Activated CD4-positive, alpha-beta T cell treated with anti-CD3 and anti-CD28 coated beads, Interleukin-2, amount 50 U/mL, for 48 hours (primary cell): Measurements from ENCODE around the gene SH2D3C.

Experiments used
- DNase-seq, 2 experiments: peaks; one replicate each; pipeline ENCODE4 v3.0.0-alpha.2; 2020

The SH2D3C gene

GRCh38 chr9:127739614-127740330 lies 38.7 kb downstream of the SH2D3C start:
- no peak for DNase-seq

- DNase-seq, result no peak
Measured at GRCh38 chr9:127738666-127739065, 39.8 kb downstream of the SH2D3C start.

- DNase-seq, result no peak
Measured at GRCh38 chr9:127735530-127736185, 42.8 kb downstream of the SH2D3C start.

GRCh38 chr9:127734747-127735529 lies 43.5 kb downstream of the SH2D3C start, which contains the start of gene TOR2A:
TSS of gene TOR2A (minus strand) at chr9:127735294. CDS start at chr9:127735270, 24 bp downstream.
- DNase-seq, result peak; percentile 99

- no peak for DNase-seq
Measured at GRCh38 chr9:127734247-127734746, 44.2 kb downstream of the SH2D3C start.

- no peak for DNase-seq
Measured at GRCh38 chr9:127733614-127734013, 44.9 kb downstream of the SH2D3C start.

GRCh38 chr9:127732444-127732843 lies 46.0 kb downstream of the SH2D3C start:
- DNase-seq, result no peak

- DNase-seq, result no peak
Measured at GRCh38 chr9:127731938-127732337, 46.5 kb downstream of the SH2D3C start.

- no peak for DNase-seq
Measured at GRCh38 chr9:127730799-127731410, 47.6 kb downstream of the SH2D3C start.

GRCh38 chr9:127730262-127730661 lies 48.2 kb downstream of the SH2D3C start:
- DNase-seq, result no peak

- DNase-seq, result no peak
Measured at GRCh38 chr9:127729522-127730256, 48.8 kb downstream of the SH2D3C start.

GRCh38 chr9:127728808-127729207 lies 49.7 kb downstream of the SH2D3C start:
- DNase-seq, result no peak

GRCh38 chr9:127726871-127727270 lies 51.6 kb downstream of the SH2D3C start:
- DNase-seq, result no peak

GRCh38 chr9:127724012-127724411 lies 54.5 kb downstream of the SH2D3C start:
- DNase-seq, result no peak

- no peak for DNase-seq
Measured at GRCh38 chr9:127723444-127723843, 55.0 kb downstream of the SH2D3C start.

GRCh38 chr9:127723013-127723412 lies 55.5 kb downstream of the SH2D3C start:
- DNase-seq, result no peak

GRCh38 chr9:127722055-127722745 lies 56.3 kb downstream of the SH2D3C start:
- no peak for DNase-seq

GRCh38 chr9:127721391-127721821 lies 57.1 kb downstream of the SH2D3C start:
- no peak for DNase-seq

GRCh38 chr9:127720865-127721227 lies 57.6 kb downstream of the SH2D3C start:
- no peak for DNase-seq

- DNase-seq, result no peak
Measured at GRCh38 chr9:127720031-127720864, 58.2 kb downstream of the SH2D3C start.

GRCh38 chr9:127717766-127718165 lies 60.7 kb downstream of the SH2D3C start:
- DNase-seq, result no peak
